HG03196 (cell line): ENCODE measurements around the gene TARBP1.
A peak's percentile ranks its signal among the peaks of the same experiment; 100 is the strongest.
"Not testable (repeated sequence)": the region's sequence is repeated elsewhere in the genome, so short reads cannot be mapped to it uniquely, and the experiment has no call there.

Source experiments
- ATAC-seq: cut with Tn5 transposase; IDR thresholded peaks from one replicate; pipeline ENCODE4 v1.9.1; 2021; ENCODE audit not compliant: unreplicated experiment

Gene TARBP1

DNA sequence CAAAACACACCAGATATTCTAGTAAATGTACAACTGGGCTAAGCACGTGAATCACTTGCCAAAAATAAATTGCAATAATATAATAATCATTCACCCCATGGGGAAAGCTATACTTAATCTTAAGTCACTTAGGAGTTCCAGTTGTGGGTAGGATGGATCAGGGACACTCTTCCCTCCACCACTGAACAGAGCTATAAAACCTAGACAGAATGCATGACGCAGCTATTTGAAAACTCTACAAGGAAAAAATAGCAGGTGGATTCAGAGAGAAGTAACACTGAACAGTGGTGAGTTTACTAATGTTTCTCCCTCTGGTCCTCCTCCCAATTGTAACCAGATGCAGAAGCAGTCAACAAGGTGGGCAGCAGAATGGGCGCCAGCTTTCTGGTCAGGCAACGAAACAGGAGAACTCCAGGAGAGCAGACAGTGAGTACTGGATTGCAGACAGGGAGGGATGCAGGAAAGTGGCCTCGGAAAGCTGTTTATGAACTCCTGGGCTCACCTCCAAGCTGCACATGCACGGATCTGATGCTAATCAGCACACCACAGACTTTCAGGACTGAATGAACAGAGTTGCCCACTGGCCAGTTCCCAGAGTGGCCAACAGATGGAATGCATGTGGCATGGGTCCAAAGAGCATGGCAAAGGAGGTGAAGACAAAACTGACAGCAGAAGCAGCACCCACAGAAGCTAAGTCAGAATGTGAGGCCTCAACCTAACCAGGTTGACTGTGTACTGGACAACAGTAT, 41.4 kb downstream of the TARBP1 start:
- ATAC-seq = no peak

DNA sequence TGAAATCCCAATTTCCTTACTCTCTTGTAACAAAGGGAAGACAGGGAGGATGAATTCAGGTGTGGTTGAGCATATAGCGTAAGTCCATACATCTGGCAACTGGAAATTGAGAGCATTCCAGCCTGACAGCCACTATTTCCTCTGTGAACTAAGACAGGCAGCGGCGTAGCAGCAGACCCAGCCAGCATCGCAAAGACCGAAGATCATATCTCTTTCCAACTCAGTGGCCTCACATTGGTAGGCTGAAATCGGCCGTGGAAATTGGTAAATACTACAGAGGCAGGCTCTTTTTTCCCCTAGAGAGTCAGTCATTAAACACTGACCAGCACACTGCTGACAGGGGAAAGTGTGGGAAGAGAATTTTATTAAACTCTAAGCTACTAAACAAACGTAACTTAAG, 43.4 kb downstream of the TARBP1 start:
- ATAC-seq = no peak

- ATAC-seq = no peak
These were observed 44.3 kb downstream of the TARBP1 start for GRCh38 chr1:234434706-234435105.

DNA sequence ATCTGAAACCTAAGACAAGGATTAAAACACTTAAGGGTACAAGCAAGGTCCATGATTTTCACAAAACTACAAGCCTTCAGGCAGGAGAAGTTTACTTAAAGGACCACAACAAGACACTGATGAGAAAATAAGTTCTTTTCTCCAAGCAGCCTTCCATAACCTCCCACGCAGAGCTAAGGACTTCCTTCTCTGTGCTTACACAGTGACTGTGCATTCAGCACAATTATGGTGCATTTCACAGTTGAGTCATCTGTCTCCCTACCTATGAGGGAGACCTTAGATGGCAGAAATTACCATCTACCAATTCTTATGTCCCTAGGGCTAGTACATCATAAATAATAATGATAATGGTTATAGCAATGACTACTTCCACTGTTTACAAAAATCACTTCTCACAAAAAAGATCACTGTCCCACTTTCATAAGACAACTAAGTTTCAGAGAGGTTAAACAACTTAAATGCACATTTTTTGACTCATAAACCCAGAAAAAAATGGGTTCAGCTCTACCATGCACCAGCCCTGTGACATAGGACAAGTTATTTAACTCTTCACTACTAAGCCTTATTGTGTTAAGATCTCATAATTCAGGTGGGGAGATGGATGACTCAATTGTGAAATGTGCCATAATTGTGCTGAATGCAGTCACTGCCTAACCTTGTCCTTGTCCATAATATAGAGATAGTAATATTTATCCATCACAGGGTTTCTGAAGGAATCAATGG, 45.3 kb downstream of the TARBP1 start:
- no peak for ATAC-seq

DNA sequence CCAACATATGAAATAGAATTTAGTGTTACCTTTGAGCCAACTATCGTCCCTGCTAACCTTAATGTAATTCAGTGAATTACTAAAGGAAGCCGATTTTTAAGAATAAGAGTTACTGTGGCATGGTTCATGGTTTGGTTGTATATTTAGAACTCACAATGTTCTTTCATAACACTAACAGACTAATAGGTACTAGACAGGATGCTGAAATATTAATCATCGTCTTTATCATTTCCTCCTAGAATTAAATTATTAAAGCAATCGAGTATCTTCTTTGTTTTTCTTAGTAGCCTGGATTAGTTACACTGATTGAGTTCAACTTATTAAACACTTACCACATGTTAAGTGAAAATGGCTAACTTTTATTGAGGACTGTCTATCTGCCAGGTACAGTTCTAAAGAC, 47.7 kb downstream of the TARBP1 start:
- ATAC-seq = no peak

GRCh38 chr1:234430691-234431090, 48.3 kb downstream of the TARBP1 start:
- ATAC-seq = no peak

GRCh38 chr1:234429434-234429806, 49.6 kb downstream of the TARBP1 start:
- no peak for ATAC-seq

DNA sequence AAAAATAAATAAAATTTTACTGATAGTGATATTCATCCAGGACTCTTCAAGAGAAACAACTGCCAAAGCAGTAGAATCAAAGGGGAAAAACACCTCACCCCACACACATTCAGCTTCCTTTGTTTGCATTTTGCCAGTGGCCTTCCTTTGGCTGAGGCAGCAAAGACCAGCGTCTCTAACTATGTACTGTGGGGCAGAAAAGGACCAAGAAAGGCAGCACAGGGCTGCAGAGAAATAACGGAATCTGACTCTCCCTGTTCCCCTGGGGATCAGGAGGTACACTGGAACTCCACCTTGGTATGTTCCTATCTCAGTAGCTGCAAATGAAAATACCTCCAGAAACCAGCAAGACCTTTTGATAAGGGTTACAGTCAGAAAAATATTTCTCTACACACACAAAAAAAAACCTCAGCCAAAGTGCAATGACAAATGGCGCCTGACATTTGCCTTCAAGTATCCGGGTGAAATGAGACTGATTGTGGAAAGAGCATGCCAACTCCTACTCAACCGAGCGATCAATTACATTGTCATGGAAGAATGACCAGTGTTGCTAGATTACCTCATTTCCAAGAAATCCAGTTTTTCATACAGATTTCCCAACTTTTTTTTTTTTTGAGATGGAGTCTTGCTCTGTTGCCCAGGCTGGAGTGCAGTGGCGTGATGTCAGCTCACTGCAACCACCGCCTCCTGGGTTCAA, 50.9 kb downstream of the TARBP1 start:
- ATAC-seq = no peak

DNA sequence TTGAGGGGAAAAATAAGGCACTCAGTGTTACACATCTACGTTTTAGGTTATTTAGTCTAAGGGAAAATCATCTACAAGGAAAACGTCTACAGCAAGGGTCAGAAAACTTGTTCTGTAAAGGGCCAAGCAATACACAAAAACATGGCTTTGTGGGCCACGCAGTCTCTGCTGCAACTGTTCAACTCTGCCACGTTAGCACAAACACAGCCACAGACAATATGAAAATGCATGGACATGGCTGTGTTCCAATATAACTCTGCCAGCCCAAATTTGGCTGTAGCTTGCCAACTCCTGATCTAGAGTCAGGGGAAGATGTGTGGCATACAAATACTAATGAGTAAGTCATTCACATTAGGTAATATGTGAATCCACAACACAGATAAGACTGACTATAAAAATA, 65.0 kb downstream of the TARBP1 start:
- no peak for ATAC-seq

DNA sequence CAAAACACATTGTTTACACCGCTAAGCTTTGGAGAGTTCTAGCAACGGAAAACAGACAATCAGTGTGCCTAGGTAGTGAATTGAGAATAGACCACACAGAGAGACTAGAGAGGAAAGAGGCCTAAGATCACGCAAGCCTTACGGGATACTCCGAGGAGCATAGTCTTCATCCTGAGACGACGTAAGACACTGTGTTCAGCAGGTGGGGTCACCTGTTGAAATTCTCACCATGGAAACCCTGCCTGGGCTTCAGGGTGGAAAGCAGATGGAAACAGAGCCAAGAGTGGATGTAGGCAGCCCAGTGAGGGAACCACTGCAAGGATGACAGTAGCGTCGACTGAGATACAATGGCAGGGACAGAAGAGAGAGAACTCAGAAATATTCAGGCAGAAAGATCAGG, 65.5 kb downstream of the TARBP1 start:
- ATAC-seq = no peak

DNA sequence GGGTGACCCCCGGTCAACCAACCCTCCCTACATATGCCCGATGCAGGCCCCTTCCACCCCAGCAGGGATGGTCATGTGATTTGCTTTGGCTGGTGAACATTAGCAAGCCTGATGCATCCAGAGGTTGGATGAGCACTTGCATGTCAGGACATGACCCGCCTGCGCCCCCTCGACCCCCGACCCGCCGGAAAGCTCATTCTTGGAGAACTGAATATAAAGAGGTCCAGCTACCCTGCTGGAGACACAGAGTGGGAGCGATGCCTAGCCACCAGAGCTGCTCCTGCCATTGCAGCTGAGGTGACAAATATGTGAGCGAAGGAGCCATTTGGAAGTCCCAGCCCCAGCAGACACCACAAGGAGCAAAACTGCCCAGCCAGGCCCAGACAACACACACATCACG, 66.1 kb downstream of the TARBP1 start:
- no peak for ATAC-seq

DNA sequence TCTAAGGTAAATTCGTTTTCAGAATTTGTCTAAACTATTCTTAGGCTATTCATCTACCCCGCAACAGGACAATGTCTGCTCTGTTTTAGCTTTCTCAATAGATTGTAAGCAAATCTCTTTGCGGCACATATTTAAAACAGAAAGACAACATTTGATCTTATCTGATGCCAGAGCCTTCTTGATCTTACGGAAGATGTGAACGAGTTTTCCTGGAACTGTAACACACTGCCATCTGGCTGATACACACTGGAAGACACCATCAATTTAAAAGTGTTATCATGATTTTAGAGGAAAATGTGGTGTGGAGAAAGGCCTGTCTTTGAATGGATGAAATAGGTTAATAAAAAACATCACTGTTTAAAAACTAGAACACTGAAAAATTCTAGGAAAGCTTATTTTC, 69.7 kb downstream of the TARBP1 start:
- ATAC-seq = no peak

DNA sequence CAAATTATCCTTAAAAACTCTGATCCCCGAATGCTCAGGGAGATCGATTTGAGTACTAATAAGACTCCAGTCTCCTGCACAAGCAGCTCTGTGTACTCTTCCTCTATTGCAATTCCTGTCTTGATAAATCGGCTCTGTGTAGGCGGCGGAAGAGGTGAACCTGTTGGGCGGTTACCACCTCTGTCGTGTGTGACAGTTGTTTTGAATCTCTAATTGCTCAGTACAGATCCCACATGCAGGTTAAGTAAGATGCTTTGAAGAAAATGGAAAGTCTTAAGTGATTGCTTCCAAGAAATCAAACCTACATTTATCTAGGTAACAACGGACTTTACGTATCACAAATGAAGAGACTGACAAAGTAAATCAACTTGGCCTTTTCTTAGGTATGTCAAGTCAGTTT, 70.2 kb downstream of the TARBP1 start:
- no peak for ATAC-seq

DNA sequence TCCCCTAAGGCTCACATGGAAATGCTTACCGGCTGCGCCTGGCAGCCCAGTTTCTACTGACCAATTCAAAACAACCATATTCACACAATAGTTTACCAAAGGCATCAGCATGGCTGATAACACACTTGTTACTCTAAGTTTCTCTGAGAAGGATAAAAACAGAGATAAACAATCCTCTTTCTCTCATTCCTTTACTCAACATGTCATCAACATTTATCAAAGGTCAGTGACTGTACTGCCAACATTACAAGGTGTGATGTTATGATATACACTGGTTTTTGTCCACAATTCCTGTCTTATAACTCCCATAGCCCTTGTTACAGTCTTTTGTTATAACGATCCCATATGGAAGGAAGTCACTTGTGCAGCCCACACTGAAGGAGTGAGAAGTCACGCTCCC, 72.1 kb downstream of the TARBP1 start:
- ATAC-seq = no peak

GRCh38 chr1:234405676-234406075, 73.3 kb downstream of the TARBP1 start:
- ATAC-seq = no peak

DNA sequence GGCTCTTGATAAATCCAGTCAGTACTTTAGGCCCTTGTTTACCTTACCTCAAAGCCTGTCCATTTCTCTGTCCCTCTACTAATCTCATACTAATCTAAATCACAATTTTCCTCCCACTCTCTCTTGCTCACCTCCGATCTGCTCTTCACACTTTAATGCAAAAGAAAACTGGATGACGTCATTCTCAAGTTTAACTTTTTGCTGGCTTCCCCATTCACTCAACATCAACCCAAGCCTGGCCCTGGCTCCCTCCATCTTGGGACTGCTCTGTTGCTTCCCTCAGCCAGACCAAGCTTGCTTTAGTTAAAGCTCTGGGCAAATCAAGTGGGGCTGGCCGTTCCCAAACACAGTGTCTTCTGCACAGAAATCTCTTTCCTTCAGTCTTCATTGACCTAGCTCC, 76.0 kb downstream of the TARBP1 start:
- no peak for ATAC-seq

DNA sequence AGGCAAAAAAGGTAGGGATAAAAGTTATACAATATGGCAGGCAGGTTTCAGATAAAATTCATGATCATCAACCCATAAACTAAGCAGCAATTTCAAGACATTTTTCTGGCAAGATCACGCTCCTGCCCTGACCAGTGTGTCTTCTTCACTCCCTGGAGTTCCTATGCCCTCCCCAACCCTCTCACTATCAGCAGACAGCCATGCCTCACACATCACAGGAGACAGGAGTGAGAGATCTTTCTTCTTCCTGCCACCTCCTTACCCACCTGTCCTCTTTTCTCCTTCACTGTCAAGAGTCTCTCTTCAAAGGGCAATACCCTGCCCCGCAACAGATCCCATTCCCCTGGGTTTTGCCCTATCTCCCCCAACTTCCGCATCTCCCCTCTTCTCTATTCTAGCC, 77.3 kb downstream of the TARBP1 start:
- ATAC-seq = no peak

DNA sequence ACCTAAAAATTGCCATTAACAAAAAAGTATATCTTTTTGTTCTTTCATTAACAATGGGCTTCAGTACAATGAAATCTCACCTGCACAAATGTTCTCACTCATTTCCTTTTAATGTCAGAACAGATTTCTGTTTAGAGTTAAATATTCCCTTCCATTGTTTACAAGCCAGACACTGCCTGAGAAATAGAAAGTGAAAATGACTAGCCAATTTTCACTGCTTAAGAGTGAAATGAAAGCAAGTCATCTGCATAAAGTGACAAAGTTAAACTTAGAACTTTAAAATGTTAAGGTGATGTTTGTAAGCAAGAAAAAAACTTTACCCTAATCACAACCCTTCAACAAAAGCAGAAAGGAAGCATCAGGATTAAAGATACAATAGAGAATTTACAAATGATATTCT, 78.2 kb downstream of the TARBP1 start:
- ATAC-seq = peak; percentile 63

DNA sequence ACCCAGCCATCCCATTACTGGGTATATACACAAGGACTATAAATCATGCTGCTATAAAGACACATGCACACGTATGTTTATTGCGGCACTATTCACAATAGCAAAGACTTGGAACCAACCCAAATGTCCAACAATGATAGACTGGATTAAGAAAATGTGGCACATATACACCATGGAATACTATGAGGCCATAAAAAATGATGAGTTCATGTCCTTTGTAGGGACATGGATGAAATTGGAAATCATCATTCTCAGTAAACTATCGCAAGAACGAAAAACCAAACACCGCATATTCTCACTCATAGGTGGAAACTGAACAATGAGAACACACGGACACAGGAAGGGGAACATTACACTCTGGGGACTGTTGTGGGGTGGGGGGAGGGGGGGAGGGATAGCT, 79.5 kb downstream of the TARBP1 start:
- not testable (repeated sequence) for ATAC-seq

DNA sequence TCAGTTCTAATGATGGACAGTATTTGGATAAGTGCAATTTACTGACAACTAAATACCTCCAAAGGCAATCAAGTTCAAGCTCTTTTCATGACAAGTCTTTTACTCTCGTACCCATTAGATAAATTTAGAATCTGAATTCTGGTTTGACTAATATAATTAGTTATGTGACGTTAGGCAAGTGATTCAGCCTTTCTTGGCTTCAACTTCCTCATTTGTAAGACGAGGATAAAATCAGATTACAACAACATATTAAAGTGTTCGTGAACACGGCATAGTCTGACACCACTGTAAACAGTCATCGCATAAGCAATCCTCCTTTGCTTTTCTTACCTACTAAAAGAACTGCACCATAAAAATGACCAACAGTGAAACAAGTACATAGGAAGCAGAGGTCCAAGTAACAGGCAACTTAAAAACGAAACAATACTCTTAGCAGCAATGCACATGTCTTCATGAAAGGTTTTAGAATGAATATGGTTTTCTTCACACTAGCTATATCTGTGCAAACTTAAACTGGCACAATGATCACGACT, 80.1 kb downstream of the TARBP1 start:
- peak; percentile 46 for ATAC-seq

- no peak for ATAC-seq
These were observed 81.2 kb downstream of the TARBP1 start for GRCh38 chr1:234397732-234398131.

GRCh38 chr1:234396871-234397270, 82.1 kb downstream of the TARBP1 start:
- ATAC-seq = no peak
